AG09309 (cell line): ENCODE data around the gene TAS2R46.
"Not testable (repeated sequence)": the region's sequence is repeated elsewhere in the genome, so short reads cannot be mapped to it uniquely, and the experiment has no call there.

Source experiments
- DNase-seq: peaks from one replicate; pipeline ENCODE4 v3.0.0-alpha.2; 2010; ENCODE audit warnings: low read depth
- H3K4me3 ChIP-seq: 2 replicates; pipeline ENCODE4 v1.5.1; 2011; ENCODE audit warnings: mild to moderate bottlenecking, low read depth, low read length, moderate library complexity; ENCODE audit not compliant: control insufficient read depth
- CTCF ChIP-seq: IDR thresholded peaks from 2 replicates; pipeline ENCODE4 v1.5.1; 2011; ENCODE audit warnings: mild to moderate bottlenecking, low read depth, low read length, inconsistent platforms; ENCODE audit not compliant: insufficient read depth, control insufficient read depth; ENCODE audit errors: missing control alignments

The TAS2R46 gene

DNA sequence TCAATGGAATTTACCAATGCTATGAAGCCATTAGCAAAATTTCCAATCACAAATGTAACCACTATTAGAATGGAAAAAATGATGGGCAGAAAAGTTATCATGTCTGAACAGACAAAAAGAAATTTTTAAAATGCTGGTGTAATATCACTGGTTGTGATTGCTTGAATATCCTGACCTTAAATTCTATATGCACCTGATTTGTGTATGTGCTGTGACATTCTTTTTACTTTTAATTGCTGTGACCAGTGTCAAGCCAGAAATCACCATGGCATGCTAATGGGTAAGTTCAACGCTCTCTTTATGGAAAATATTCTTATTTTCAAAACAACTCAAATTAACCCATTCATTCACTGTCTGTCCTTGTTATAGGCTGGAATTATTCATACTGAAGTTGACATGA lies at the start of gene TAS2R46:
TSS of gene TAS2R46 (minus strand) at position 101 of the 400 bp plus-strand sequence. CDS start at position 101, 0 bp downstream.
- not testable (repeated sequence) for DNase-seq, H3K4me3 ChIP-seq

DNA sequence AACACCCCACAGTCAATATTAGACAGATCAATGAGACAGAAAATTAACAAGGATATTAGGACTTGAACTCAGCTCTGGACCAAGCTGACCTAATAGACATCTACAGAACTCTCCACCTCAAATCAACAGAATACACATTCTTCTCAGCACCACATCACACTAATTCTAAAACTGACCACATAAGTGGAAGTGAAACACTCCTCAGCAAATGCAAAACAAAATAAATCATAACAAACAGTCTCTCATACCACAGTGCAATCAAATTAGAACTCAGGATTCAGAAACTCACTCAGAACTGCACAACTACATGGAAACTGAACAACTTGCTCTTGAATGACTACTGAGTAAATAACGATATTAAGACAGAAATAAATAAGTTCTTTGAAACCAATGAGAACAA lies 49.1 kb upstream of the TAS2R46 start:
- DNase-seq, H3K4me3 ChIP-seq: not testable (repeated sequence)

DNA sequence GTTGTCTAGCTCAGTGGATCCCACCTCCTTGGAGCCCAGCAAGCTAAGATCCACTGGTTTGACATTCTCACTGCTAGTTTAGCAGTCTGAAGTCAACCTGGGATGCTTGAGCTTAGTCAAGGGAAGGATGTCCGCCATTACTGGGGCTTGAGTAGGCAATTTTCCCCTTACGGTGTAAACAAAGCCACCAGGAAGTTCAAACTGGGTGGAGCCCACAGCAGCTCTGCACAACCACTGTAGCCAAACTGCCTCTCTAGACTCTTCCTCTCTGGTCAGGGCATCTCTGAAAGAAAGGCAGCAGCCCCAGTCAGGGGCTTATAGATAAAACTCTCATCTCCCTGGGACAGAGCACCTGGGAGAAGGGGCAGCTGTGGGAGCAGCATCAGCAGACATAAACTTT lies 46.8 kb upstream of the TAS2R46 start:
- no peak for DNase-seq
- no peak overlapping the region for H3K4me3 ChIP-seq
- TF ChIP-seq CTCF, result no peak

DNA sequence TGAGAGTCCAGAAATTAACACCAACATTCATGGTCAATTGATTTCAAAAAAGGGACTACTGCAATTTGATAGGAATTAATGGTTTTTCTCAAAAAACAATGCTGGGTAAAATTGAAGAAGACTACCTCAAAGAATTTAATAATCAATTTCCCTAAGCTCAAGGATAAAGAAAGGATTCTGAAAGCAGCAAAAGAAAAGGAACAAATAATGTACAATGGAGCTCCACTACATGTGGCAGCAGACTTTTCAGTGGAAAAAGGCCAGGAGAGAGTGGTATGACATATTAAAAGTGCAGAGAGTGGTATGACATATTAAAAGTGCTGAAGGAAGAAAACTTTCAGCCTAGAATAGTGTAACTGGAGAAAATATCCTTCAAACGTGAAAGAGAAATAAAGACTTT lies 45.6 kb upstream of the TAS2R46 start:
- DNase-seq, result no peak
- H3K4me3 ChIP-seq, result no peak overlapping the region
- no peak for TF ChIP-seq CTCF

DNA sequence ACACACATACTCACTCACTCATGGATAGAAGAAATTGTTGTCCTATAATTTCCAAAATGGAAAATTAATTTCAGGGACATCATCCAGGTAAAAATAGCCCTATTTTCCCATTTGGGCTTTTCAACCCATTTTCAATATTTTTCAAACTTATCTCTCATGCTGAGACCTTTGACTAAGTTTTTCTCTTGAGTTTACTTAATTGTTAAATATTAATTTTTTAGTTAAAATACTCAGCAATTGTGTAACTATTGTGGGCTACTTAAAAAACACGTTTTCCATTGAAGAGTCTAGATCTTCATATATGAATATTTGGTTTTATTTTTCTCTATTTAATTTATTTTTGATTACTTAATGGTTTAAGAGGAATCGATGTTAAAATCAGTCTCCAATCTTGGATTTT lies 44.2 kb upstream of the TAS2R46 start:
- no peak overlapping the region for H3K4me3 ChIP-seq
- TF ChIP-seq CTCF, result no peak
- no peak for DNase-seq

DNA sequence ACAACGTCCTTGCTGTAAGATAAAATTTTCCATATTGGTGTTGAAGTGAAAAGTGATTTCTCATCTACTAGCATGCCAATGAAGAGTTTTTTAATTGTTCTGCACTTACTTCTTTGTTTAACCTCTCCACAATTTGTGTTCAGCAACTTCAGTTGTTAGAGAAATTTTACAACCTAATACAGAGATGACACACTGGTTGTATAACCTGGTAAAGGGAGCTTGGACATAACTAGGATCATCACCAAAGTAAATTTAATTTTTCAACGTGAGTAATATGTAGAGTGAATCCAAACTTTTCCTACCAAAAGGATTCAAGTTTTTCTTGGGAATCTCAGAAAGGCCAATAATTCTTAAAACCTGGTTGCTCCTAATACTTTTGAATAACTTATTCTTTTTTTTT lies 43.5 kb upstream of the TAS2R46 start:
- DNase-seq, result no peak
- TF ChIP-seq CTCF, result no peak
- H3K4me3 ChIP-seq, result no peak overlapping the region

DNA sequence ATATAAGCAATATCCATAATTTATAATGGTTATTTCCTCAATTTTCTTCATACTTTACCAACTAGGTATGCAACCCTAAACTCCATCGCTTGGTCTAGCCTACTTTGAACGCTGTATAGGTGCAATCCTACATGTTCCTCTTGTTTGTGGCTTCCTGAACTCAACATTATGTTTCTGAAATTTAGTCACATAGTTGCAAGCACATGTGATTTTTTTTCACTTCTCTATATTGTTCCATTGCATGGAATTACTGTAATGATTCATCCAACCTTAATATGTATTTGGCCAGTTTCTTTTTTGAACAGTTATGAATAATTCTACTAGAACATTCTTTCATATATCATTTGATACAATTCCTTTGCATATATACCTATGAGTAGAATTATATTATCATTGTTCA lies 32.8 kb upstream of the TAS2R46 start:
- not testable (repeated sequence) for DNase-seq, H3K4me3 ChIP-seq

- TF ChIP-seq CTCF, result no peak
- no peak for DNase-seq
- H3K4me3 ChIP-seq, result no peak within 1 kb of the TSS
Measured at GRCh38 chr12:11092128-11092527, 30.0 kb upstream of the TAS2R46 start, which contains the start of gene TAS2R43. TSS of gene TAS2R43 (minus strand) at chr12:11092313. CDS start at chr12:11092229, 84 bp downstream.

DNA sequence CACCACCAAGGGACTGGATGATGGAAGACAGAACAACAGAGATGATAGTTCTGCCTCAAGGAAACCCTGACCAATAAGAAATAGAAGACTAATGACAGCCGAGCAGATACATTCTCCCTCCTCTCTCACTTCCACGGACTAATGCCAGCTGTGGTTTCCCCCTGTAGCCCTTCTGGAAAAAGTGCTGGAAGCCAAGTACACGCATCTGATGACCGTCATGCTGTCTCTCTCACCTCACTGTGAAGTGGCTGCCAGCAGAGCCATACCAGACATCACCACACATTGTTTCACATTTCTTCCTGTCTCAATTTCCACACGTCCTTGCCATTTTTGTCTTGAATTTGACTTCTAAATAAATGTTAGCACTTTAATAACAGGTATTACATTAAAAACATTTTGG lies 27.2 kb upstream of the TAS2R46 start:
- no peak for TF ChIP-seq CTCF
- H3K4me3 ChIP-seq, result no peak overlapping the region
- no peak for DNase-seq
